HepG2 (cell line): ENCODE results near the gene P2RY6. TPM values are rescaled to one million over a fixed set of nuclear protein-coding genes. Genes with fewer than 3 reads are reported as not detected.

ENCODE experiments used
- AHR ChIP-seq: IDR thresholded peaks from 2 replicates; pipeline ENCODE4 v1.6.1; 2018; ENCODE audit warnings: missing genetic modification reagents, missing compliant biosample characterization
- ATRX ChIP-seq: sonication (generic); formaldehyde crosslinking; IDR thresholded peaks from 2 replicates; pipeline ENCODE4 v1.4.0; 2020; ENCODE audit warnings: missing genetic modification reagents, borderline replicate concordance
- CC2D1A ChIP-seq: sonication (generic); formaldehyde crosslinking; IDR thresholded peaks from 2 replicates; pipeline ENCODE4 v1.8.1; 2023; ENCODE audit warnings: mild to moderate bottlenecking, missing genetic modification reagents
- CSRNP2 ChIP-seq: sonication (generic); formaldehyde crosslinking; conservative IDR thresholded peaks from 2 replicates; pipeline ENCODE4 v1.8.0; 2022; ENCODE audit warnings: low read depth, missing genetic modification reagents
- HNRNPLL ChIP-seq: fragments of 200-400 bp; formaldehyde crosslinking; IDR thresholded peaks from 2 replicates; pipeline ENCODE4 v1.6.1; 2017; ENCODE audit warnings: mild to moderate bottlenecking, low read depth, low read length; ENCODE audit not compliant: poor library complexity, severe bottlenecking
- IRF2 ChIP-seq: IDR thresholded peaks from 2 replicates; pipeline ENCODE4 v1.6.1; 2018; ENCODE audit warnings: missing genetic modification reagents, missing compliant biosample characterization
- JUN ChIP-seq: sonication (generic); formaldehyde crosslinking; IDR thresholded peaks from 2 replicates; pipeline ENCODE4 v1.4.0; 2020; ENCODE audit warnings: mild to moderate bottlenecking, missing genetic modification reagents
- MBNL3 ChIP-seq: fragments of 250-450 bp; sonication (Bioruptor Pico); conservative IDR thresholded peaks from 2 replicates; pipeline ENCODE4 v1.8.0; 2022; ENCODE audit warnings: mild to moderate bottlenecking, inconsistent platforms
- MYC ChIP-seq: sonication (generic); formaldehyde crosslinking; IDR thresholded peaks from 2 replicates; pipeline ENCODE4 v1.9.0; 2021; ENCODE audit warnings: missing genetic modification reagents, borderline replicate concordance
- NONO ChIP-seq, 2 experiments: fragments of 450-650 bp in 1 of 2; sonication (generic) in 1 of 2; formaldehyde crosslinking in 1 of 2; IDR thresholded peaks in 1 of 2; conservative IDR thresholded peaks in 1 of 2; 2 replicates each; pipeline versions ENCODE4 v1.6.1 to v1.8.0; 2017 to 2022; ENCODE audit warnings: mild to moderate bottlenecking in 1 of 2, missing genetic modification reagents in 1 of 2, moderate library complexity in 1 of 2
- NR2F6 ChIP-seq, 2 experiments: IDR thresholded peaks; 2 replicates each; pipeline ENCODE4 v1.6.1; 2016; ENCODE audit warnings: antibody characterized with exemption in 1 of 2, mild to moderate bottlenecking in 1 of 2
- RNF2 ChIP-seq: fragments of 450-650 bp; conservative IDR thresholded peaks from 2 replicates; pipeline ENCODE4 v1.6.1; 2016; ENCODE audit warnings: low read depth
- SIX1 ChIP-seq: sonication (generic); formaldehyde crosslinking; IDR thresholded peaks from 2 replicates; pipeline ENCODE4 v1.4.0; 2020; ENCODE audit warnings: missing genetic modification reagents, borderline replicate concordance
- ZBTB10 ChIP-seq: sonication (generic); formaldehyde crosslinking; IDR thresholded peaks from 2 replicates; pipeline ENCODE4 v1.4.0; 2020; ENCODE audit warnings: missing genetic modification reagents, borderline replicate concordance
- ZHX1 ChIP-seq: sonication (generic); formaldehyde crosslinking; IDR thresholded peaks from 2 replicates; pipeline ENCODE4 v1.8.1; 2022; ENCODE audit warnings: low read depth, mild to moderate bottlenecking, missing genetic modification reagents
- ZNF17 ChIP-seq: sonication (generic); formaldehyde crosslinking; IDR thresholded peaks from 2 replicates; pipeline ENCODE4 v1.5.0; 2020; ENCODE audit warnings: mild to moderate bottlenecking, missing genetic modification reagents
- ZNF33A ChIP-seq: sonication (generic); formaldehyde crosslinking; IDR thresholded peaks from 2 replicates; pipeline ENCODE4 v1.5.1; 2020; ENCODE audit warnings: missing genetic modification reagents, mild to moderate bottlenecking, moderate library complexity, borderline replicate concordance
- ZNF501 ChIP-seq: sonication (generic); formaldehyde crosslinking; IDR thresholded peaks from 2 replicates; pipeline ENCODE4 v1.5.1; 2020; ENCODE audit warnings: mild to moderate bottlenecking, moderate library complexity, missing genetic modification reagents
- ZNF597 ChIP-seq: sonication (generic); formaldehyde crosslinking; IDR thresholded peaks from 2 replicates; pipeline ENCODE4 v1.5.0; 2020; ENCODE audit warnings: missing genetic modification reagents
- ZNF720 ChIP-seq: sonication (generic); formaldehyde crosslinking; IDR thresholded peaks from 2 replicates; pipeline ENCODE4 v1.4.0; 2020; ENCODE audit warnings: missing genetic modification reagents
- polyA plus RNA-seq, 8 experiments: library from polyadenylated mRNA; depleted of rRNA in 3 of 8; stranded (reverse) in 7 of 8; unstranded in 1 of 8; fragments of >200 nt; fragmentation: Illumina TruSeq in 4 of 8; extraction: Trizol in 4 of 8; gene quantifications; 2 replicates each; pipeline versions ENCODE4 v1.2.1 to v1.2.3, GENCODE V29; 2011 to 2016; ENCODE audit warnings: low read depth in 4 of 8, missing spikeins in 1 of 8, mixed read lengths in 1 of 8; ENCODE audit not compliant: insufficient read depth in 1 of 8
- total RNA-seq, 5 experiments: library from RNA; depleted of rRNA; stranded (reverse); fragments of >200 nt; fragmentation: Illumina TruSeq; extraction: Trizol; gene quantifications; 2 replicates each; pipeline ENCODE4 v1.2.3, GENCODE V29; 2016; ENCODE audit warnings: low read depth in 1 of 5

P2RY6 gene
- total and polyA plus RNA-seq, 2 of the 13 experiments (the other 11 are each of a cell fraction or from before 2014, with no cell fraction given): 0.09 to 0.29 TPM

- TF ChIP-seq ZNF597 (CRISPR knock-in tag) (no peak), HNRNPLL (peak; percentile 85), ZBTB10 (CRISPR knock-in tag) (peak; percentile 77; the same call in 1 of the 2 replicates), SIX1 (CRISPR knock-in tag) (no peak), ZNF33A (CRISPR knock-in tag) (no peak), CSRNP2 (no peak), RNF2 (no peak; the same call in 1 of the 2 replicates), MBNL3 (CRISPR knock-in tag) (no peak), MYC (CRISPR knock-in tag) (peak; percentile 81), CC2D1A (CRISPR knock-in tag) (no peak), ATRX (CRISPR knock-in tag) (no peak), ZNF720 (no peak), ZHX1 (no peak), NR2F6 (IDR thresholded peaks at IDR 0.05) (no peak), NR2F6 (CRISPR knock-in tag; IDR thresholded peaks at IDR 0.05) (peak; percentile 36; the same call in 1 of the 2 replicates), NONO (IDR thresholded peaks at IDR 0.05) (no peak), NONO (CRISPR knock-in tag; conservative IDR thresholded peaks at IDR 0.05) (peak; percentile 92), ZNF17 (CRISPR knock-in tag) (0 out of 2 replicates have a peak, but pooled peaks have one; percentile 52), IRF2 (CRISPR knock-in tag) (peak; percentile 53), AHR (CRISPR knock-in tag) (peak; percentile 65; the same call in 1 of the 2 replicates), JUN (CRISPR knock-in tag) (no peak; the same call in 1 of the 2 replicates), ZNF501 (CRISPR knock-in tag) (peak; percentile 80)
Measured at GRCh38 chr11:73308961-73309919, 37.1 kb downstream of the P2RY6 start (continued).
